Prostate gland (tissue), 2 donors: ENCODE data around the gene RIF1. TPM values are rescaled to one million over a fixed set of nuclear protein-coding genes. Genes with fewer than 3 reads are reported as not detected.

Experiments
- DNase-seq: peaks from one replicate; pipeline ENCODE4 v3.0.0-alpha.2; 2019; ENCODE audit warnings: low spot score
- H3K27ac ChIP-seq, 2 donors: fragments of 200-600 bp; sonication (generic); 2 replicates each; pipeline ENCODE4 v1.5.1; 2017 to 2019
- H3K27me3 ChIP-seq: fragments of 200-600 bp; sonication (generic); replicated peaks from 2 replicates; pipeline ENCODE4 v1.5.1; 2019; ENCODE audit not compliant: insufficient read depth
- H3K36me3 ChIP-seq, 2 donors: fragments of 200-600 bp; sonication (generic); 1 replicate in 1 of 2; 2 replicates in 1 of 2; pipeline versions ENCODE4 v1.5.1 to v1.8.1; 2017 to 2019
- H3K4me1 ChIP-seq: fragments of 200-600 bp; sonication (generic); replicated peaks from 2 replicates; pipeline ENCODE4 v1.5.1; 2019
- H3K4me3 ChIP-seq, 2 donors: fragments of 200-600 bp; sonication (generic); 2 replicates each; pipeline ENCODE4 v1.5.1; 2017 to 2019
- H3K9me3 ChIP-seq: fragments of 200-600 bp; sonication (generic); 2 replicates; pipeline ENCODE4 v1.5.1; 2017
- CTCF ChIP-seq, 4 experiments: fragments of 200-600 bp in 2 of 4; fragments of 450-650 bp in 2 of 4; sonication (generic) in 2 of 4; IDR thresholded peaks; 1 replicate in 3 of 4; 2 replicates in 1 of 4; pipeline ENCODE4 v1.5.1; 2016 to 2019; ENCODE audit warnings: antibody characterized with exemption in 4 of 4, mild to moderate bottlenecking in 2 of 4, moderate library complexity in 2 of 4
- POLR2A ChIP-seq: fragments of 450-650 bp; IDR thresholded peaks from one replicate; pipeline ENCODE4 v1.6.1; 2016; ENCODE audit warnings: antibody characterized with exemption, mild to moderate bottlenecking
- POLR2AphosphoS5 ChIP-seq: sonication (generic); formaldehyde crosslinking; IDR thresholded peaks from one replicate; pipeline ENCODE4 v1.6.1; 2017; ENCODE audit warnings: antibody characterized with exemption
- WGBS: methylation state at CpG from one replicate; pipeline ENCODE4 v1.1.5; 2018; 5-methylcytosine and 5-hydroxymethylcytosine counted together
- intact Hi-C: fragments of 100-400 bp; cut with DNase I; formaldehyde crosslinking; loops from one replicate; pipeline ENCODE4 v1.14.2; 2022
- total RNA-seq, 2 donors: library from RNA; depleted of rRNA; stranded (reverse); fragments of >200 nt; gene quantifications; one replicate each; pipeline ENCODE4 v1.1.0, GENCODE V29; 2016

RIF1 gene
- total RNA-seq, 2 donors from 2014 or later, result 28.1 to 38.2 TPM

DNA sequence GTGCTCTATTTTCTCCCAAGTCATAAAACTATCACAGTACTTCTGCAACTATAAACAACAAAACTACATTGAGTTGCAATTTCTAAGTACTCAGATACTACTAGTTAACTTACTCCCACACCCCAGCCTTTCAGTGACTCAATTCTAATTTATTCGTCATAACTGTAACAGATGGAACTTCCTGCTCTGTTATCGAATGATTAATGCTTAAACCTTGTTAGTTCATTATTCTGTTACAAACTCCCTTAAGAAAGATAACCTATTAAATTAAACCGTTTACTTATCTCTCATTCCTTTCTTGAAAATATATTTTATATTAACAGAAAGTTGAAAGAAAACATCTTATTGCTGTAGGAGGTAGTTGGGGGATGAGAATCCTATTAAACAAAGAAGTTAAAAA lies 35.3 kb upstream of the RIF1 start:
- Histone ChIP-seq H3K36me3 (no peaks in the 10 kb centered on the region), H3K4me1 (no peaks in the 10 kb centered on the region), H3K4me3 (no peak overlapping the region), H3K27ac (no peak overlapping the region), H3K9me3 (no peaks in the 10 kb centered on the region), H3K27me3 (no peaks in the 10 kb centered on the region)
- 25% methylated on average over 3 of the region's 3 CpGs for WGBS
- intact Hi-C loops, result no loop called here
- TF ChIP-seq POLR2A (no peak), CTCF (IDR thresholded peaks at IDR 0.05) (no peak), POLR2AphosphoS5 (no peak)
- DNase-seq, result no peak

DNA sequence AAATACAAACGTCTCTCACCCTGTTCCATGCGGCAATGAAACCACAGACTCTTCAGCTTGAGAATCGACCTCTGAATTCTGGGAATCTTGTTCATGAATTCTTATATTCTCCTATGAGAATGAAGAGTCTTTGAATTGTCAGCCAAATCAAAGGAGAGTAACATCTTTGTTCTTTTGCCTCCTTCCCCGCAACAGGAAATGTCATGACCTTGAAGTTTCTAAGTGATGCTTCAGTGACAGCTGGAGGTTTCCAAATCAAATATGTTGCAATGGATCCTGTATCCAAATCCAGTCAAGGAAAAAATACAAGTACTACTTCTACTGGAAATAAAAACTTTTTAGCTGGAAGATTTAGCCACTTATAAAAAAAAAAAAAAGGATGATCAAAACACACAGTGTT lies 30.5 kb upstream of the RIF1 start:
- TF ChIP-seq CTCF (IDR thresholded peaks at IDR 0.05), result no peak
- no peak for TF ChIP-seq POLR2A
- TF ChIP-seq POLR2AphosphoS5, result no peak
- no peak for DNase-seq
- Histone ChIP-seq H3K36me3 (no peaks in the 10 kb centered on the region), H3K9me3 (no peaks in the 10 kb centered on the region), H3K27me3 (no peaks in the 10 kb centered on the region), H3K27ac (no peak overlapping the region), H3K4me3 (no peak overlapping the region), H3K4me1 (no peaks in the 10 kb centered on the region)
- intact Hi-C loops, result no loop called here
- 89% methylated on average over 4 of the region's 4 CpGs for WGBS

DNA sequence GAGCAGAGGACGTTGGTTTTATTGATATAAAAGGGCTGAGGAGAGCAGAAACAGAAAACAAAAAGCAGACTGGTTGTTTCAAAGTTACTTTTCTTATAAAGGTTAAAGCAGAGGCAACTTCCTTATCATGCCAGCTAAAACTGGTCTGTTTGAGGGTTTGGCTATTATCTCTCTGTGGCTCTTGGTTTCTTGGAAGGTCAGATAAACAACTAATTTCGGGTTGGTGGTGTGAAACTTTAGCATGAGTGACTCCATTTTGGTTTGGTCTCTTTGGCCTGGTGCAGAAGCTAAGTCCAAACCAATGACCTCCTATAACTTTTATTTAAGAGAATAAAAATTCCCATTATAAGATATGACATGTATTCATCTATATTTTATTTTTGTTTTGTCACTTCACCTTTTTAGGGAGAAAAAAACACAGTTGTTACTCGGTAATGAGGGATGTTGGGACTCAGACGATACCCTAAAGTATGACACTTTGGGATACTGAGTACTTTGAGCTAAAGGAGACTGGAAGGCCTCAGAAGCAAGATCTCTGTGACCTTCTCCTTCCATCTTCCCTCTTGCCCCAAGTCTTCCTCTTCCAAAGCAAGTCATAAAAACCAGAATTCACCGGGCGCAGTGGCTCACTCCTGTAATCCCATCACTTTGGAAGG lies 29.0 kb upstream of the RIF1 start:
- TF ChIP-seq CTCF (IDR thresholded peaks at IDR 0.05) (no peak), POLR2AphosphoS5 (no peak), POLR2A (no peak)
- intact Hi-C loops, result no loop called here
- 79% methylated on average over 6 of the region's 6 CpGs for WGBS

DNA sequence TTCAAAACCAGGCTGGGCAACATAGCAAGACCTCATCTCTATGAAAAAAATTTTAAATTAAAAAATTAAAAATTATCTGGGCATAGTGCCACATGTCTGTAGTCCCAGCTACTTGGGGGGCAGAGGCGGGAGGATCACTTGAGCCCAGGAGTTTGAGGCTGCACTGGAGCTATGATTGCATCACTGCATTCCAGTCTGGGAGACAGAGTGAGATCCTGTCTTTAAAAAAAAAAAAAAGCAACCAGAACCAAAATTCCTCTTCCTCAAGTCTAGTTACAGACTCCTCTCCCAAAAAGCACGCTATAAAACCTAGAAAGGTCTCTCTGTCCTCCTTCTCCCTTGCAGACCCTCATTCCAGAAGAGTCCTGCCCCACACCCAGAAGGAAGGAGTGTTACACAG lies 28.4 kb upstream of the RIF1 start:
- H3K27me3 ChIP-seq, result no peaks in the 10 kb centered on the region
- no peak overlapping the region for H3K27ac ChIP-seq
- no peaks in the 10 kb centered on the region for H3K36me3 ChIP-seq
- intact Hi-C loops, result no loop called here
- TF ChIP-seq POLR2A (no peak), CTCF (IDR thresholded peaks at IDR 0.05) (no peak), POLR2AphosphoS5 (no peak)
- no peak for DNase-seq
- H3K4me1 ChIP-seq, result no peaks in the 10 kb centered on the region
- H3K4me3 ChIP-seq, result no peak overlapping the region
- H3K9me3 ChIP-seq, result no peaks in the 10 kb centered on the region
- 89% methylated on average over 2 of the region's 2 CpGs for WGBS

More for the DNA sequence above, 29.0 kb upstream of the RIF1 start:
- Histone ChIP-seq H3K36me3 (no peaks in the 10 kb centered on the region), H3K4me3 (no peak overlapping the region), H3K27ac (no peak overlapping the region), H3K9me3 (no peaks in the 10 kb centered on the region), H3K27me3 (no peaks in the 10 kb centered on the region), H3K4me1 (no peaks in the 10 kb centered on the region)
- DNase-seq, result no peak

GRCh38 chr2:151388011-151388410 lies 21.7 kb upstream of the RIF1 start:
- TF ChIP-seq POLR2AphosphoS5 (no peak), POLR2A (no peak), CTCF (IDR thresholded peaks at IDR 0.05) (no peak)
- Histone ChIP-seq H3K27me3 (no peaks in the 10 kb centered on the region), H3K4me1 (no peaks in the 10 kb centered on the region), H3K9me3 (no peaks in the 10 kb centered on the region), H3K36me3 (no peaks in the 10 kb centered on the region), H3K4me3 (no peak overlapping the region), H3K27ac (no peak overlapping the region)
- 90% methylated on average over 4 of the region's 4 CpGs for WGBS
- DNase-seq, result no peak
- intact Hi-C loops, result no loop called here
